Measurements from ENCODE around the gene LMF1.

Gene LMF1

GRCh38 chr16:970766-971581 lies at the start of gene LMF1:
Gene LMF1, minus strand, starts transcription at chr16:970984. Its CDS starts 4 bp downstream, at chr16:970980.
- DNase-seq = peak; percentile 97

- DNase-seq = no peak
Observed at GRCh38 chr16:1020091-1020399, 49.3 kb upstream of the LMF1 start.

- no peak for DNase-seq
Observed at GRCh38 chr16:1019231-1020090, 48.7 kb upstream of the LMF1 start.

GRCh38 chr16:1018447-1019198 lies 47.8 kb upstream of the LMF1 start:
- DNase-seq = no peak

GRCh38 chr16:1014771-1015495 lies 44.1 kb upstream of the LMF1 start:
- DNase-seq = no peak

GRCh38 chr16:1014221-1014620 lies 43.4 kb upstream of the LMF1 start:
- no peak for DNase-seq

- no peak for DNase-seq
Observed at GRCh38 chr16:1013593-1013900, 42.8 kb upstream of the LMF1 start.

GRCh38 chr16:1012722-1013592 lies 42.2 kb upstream of the LMF1 start:
- DNase-seq = no peak

GRCh38 chr16:1012135-1012534 lies 41.4 kb upstream of the LMF1 start:
- no peak for DNase-seq

- DNase-seq = no peak
Observed at GRCh38 chr16:1011316-1012082, 40.7 kb upstream of the LMF1 start.

GRCh38 chr16:1010815-1011214 lies 40.0 kb upstream of the LMF1 start:
- no peak for DNase-seq

GRCh38 chr16:1010251-1010650 lies 39.5 kb upstream of the LMF1 start:
- no peak for DNase-seq

- DNase-seq = no peak
Observed at GRCh38 chr16:1009358-1010150, 38.8 kb upstream of the LMF1 start.

- no peak for DNase-seq
Observed at GRCh38 chr16:1008085-1008484, 37.3 kb upstream of the LMF1 start.

GRCh38 chr16:1007284-1007850 lies 36.6 kb upstream of the LMF1 start:
- no peak for DNase-seq

GRCh38 chr16:1006781-1007180 lies 36.0 kb upstream of the LMF1 start:
- no peak for DNase-seq

- no peak for DNase-seq
Observed at GRCh38 chr16:1005286-1005685, 34.5 kb upstream of the LMF1 start.

GRCh38 chr16:1003391-1004347 lies 32.9 kb upstream of the LMF1 start:
- DNase-seq = peak; percentile 48
